ENCODE results near the gene ATP5ME. TPM values are rescaled to one million over a fixed set of nuclear protein-coding genes. Genes with fewer than 3 reads are reported as not detected.
"Not testable (repeated sequence)": the region's sequence is repeated elsewhere in the genome, so short reads cannot be mapped to it uniquely, and the experiment has no call there.

Gene ATP5ME
- total RNA-seq, 1 donor from 2014 or later = 182 TPM

DNA sequence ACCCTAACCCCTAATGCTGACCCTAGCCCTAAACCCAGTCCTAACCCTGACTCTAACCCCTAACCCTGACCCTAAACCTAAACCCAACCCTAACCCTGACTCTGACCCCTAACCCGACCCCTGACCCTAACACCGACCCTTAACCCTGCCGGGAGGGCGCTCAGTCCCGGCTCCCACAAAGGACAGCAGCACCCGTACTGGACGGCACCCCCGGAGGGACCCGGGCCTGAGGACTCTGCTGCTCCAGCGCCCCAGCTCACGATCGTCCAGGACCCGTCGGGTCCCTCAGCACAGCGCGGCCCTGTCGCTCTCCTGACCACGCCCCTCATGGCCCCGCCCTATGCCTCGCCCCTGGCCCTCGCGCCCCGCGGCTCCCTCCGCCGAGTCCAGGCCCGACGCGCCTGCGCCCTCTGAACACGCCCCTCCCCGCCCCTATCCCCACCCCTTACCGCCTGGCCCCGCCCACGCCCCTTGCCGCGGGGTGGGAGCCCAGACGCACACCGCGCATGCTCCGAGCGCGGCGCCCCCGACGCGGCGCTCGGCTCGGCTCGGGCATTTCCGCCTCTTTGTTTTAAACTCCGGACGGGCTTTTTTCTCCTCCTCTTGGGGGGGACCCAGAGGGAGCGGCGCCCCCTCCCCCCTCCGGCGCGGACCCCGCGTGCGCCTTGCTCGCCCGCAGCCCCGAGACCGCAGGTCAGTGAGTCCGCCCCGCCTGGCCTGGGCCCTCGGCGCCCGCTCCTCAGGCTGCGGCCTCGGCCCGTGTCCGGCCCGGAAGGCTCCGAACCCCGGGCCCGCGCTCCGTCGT lies 31.4 kb upstream of the ATP5ME start, which contains the start of gene PCGF3:
Gene PCGF3, plus strand, starts transcription at position 555 of the 805 bp plus-strand sequence. CDS start 27,849 bp downstream, outside the sequence.
- intact Hi-C loops (cut with micrococcal nuclease) = loop anchor here (1.0 to 5.0 kb wide), 12 partner anchors 21 to 876 kb away; partner anchors contain the start of genes ATP5ME, DGKQ, GAK and MYL5

DNA sequence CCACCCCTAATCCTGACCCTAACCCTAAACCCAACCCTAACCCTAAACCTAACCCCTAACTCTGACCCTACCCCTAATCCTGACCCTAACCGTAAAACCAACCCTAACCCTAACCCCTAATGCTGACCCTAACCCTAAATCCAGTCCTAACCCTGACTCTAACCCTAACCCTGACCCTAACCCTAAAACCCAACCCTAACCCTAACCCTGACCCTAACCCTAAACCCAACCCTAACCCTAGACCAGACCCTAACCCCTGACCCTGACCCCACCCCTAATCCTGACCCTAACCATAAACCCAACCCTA lies 30.8 kb upstream of the ATP5ME start:
- intact Hi-C loops (cut with micrococcal nuclease) = loop anchor here (1.0 to 5.0 kb wide), 12 partner anchors 21 to 876 kb away; partner anchors contain the start of genes ATP5ME, DGKQ, GAK and MYL5

DNA sequence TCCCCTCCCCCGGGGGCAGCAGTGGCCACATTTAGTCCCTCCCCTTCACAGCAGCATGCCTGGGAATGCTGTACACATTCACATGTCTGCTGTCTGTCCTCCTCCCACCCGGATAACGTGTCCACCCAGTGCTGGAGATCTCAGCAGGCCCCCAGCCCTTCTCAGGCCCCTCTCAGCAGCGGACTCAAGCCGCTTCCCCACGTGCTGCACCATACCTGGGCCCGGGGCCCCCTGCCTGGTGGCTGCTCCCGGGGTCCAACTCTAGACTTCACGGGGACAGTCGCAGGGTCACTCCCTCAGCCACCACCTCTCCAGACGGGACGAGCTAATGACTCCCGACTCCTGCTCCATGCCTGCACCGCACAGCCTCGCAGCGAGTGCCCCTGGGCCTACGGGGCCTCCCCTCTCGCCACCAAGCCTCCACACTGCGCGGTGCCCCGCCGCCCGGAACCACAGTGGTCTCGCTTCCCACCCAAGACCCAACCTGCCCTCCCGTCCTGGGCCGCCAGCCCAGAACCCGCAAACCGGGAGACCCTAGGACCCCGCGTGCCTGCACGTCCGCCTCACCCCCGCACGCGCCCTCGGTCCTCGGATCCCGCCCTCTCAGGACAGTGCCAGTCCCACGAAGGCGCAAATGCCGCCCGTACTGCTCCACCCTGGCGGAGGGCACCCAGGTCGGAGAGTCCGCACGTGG lies 30.3 kb upstream of the ATP5ME start:
- intact Hi-C loops (cut with micrococcal nuclease) = loop anchor here (2.0 kb wide), 1 partner anchor 268 kb away; the partner anchor contains the start of gene DGKQ

DNA sequence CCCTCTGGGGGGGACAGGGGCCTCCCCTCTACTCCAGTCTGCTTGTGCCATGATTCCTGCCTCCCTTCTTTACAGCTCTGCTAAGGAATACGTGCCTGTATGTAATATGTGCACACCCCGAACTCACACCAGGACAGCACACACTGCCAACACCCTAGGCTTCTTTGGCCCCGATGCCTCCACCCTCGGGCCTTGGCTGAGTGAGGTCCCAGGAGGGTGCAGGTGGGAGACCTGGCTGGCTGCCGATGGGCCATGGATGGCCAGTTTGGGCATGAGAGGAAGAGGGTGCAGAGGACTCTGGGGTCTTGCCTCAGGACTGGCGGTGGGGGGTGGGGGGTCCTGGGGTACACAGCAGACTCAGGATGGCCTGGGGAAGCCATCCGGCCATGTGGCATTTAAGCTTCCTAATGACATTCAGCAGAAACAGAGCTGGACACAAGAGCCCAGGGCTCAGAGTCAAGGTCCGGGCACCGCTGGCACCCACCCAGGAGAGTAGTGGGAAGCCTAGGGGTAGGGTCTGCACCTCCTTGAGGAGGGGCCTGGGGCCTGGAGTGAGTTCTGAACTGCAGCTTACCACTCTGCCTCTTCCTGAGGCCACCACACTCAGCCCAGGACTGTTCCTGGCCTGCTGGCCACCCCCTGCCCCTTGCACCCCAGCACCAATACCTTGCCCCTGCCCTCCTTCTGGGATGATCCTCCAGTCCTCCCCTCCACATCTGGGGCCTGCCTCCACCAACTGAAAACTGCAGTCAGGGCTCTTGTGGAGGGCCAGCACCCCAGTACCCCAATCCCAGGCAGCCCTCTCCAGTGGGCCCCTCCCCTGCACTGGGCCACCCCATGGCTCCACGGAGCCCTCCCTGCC lies 29.5 kb upstream of the ATP5ME start:
- intact Hi-C loops (cut with micrococcal nuclease) = loop anchor here (2.0 kb wide), 1 partner anchor 269 kb away; the partner anchor contains the start of gene DGKQ

DNA sequence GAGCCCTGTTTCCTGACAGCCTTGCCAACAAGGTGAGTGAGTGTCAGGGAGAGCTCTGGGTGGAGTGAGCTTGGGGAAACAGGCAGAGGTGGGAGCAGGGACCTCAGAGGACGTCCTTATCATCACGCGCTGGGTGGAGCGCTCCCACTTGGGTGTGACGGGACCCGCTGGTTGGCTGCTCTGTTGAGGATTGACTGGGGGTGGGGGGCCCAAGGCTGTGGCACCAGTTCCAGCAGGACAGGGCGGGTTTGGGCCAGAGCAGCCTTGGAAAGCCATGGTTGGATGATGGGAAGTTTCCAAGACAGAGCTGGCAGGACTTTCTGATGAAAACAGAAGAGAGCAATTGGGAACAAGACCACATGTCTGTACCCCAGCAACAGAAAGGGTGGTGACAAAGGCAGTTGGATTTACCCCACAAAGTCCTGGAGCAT lies 28.6 kb upstream of the ATP5ME start:
- intact Hi-C loops (cut with micrococcal nuclease) = no loop called here

DNA sequence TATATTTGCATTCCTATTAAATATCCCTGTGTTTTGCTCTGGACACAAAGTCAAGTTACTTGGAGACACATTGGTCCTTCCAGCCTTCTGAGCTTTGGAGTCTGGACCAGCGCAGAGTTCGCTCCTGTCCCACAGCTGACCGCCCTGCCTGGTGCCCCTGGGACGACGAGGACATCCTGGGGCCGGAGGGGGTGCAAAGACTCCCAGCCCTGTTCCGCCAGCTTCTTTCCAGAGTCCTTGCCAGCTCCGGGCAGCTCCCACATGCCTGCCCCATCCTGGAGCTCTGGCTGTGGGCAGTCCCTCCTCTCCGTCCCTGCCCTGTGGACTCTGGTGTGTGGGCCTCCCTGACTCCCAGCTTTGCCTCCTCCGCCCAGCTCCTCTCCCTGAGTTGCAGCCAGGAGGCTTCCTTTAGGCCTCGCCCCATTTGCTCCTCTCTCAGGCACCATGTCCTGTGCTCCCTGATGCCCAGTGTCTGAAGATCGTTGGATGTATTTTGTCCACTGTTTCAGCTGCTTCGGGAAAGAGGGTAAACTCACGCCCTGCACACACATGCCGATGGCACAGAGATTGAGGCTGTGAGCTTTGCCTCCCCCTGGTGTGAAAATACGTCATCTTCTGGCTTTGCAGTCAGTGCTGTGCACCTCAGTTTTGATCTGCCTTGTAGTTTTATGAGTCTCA lies 26.6 kb upstream of the ATP5ME start:
- intact Hi-C loops (cut with micrococcal nuclease) = no loop called here

DNA sequence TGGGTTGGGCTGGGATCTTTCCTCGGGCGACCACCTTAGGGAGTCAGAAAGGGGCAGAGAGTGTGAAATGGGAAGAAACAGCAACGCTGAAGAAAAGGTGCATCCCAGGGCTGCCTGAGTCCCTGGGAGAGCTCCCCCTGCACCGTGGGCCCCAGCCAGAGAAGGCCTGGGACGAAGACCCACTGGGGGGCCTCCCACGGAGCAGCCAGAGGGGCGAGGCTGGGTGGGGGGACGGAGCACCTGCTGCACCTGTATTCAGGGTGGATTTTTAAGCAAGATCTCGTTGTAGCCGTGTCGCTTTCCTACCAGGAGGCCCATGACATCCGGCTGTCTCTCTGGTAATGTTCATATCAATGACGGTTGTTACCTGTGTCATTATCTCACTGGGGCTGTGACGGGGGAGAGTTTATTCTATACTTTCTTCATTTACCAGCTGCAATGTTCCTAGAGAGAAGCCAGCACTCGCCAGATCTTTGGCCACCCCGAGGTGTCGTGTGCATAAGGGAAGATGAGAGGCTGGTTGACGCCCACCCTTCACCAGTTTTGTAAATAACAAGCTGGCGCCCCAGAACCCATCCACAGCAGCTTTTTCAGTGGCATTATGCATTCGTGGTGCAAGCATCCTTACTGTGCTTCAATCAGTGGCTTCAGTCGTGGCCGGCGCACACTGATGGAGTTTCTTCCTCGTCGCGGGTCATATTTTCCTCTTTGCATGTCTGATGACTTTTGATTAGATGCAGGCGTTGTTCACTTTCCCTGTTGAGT lies 25.9 kb upstream of the ATP5ME start:
- intact Hi-C loops (cut with micrococcal nuclease) = no loop called here

DNA sequence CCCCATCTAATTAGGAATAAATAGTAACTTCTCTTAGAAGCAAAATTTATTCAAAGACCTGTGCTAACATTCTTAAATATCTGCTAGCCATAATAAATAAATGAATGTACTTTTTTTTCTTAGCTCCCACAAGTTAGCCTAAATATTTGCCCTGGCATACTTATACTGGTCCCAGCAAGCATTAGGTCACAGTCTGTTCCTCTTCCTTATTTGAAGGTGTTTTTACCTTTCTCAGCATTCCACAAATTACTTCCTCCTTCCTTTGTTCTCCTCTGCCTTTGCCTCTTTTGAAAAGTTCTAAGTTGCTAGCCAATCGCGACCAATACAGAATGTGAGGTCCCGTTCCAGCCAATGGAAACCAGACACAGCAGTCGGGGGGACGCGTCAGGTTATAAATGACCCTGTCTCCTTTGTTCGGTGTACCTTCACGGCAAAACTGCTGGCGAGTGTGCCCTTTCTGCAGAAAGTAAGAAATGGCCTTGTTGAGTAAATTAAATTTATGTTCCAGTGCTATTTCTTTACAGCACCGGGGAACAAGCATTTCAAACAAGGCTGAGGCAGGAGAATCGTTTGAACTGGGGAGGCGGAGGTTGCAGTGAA lies 20.4 kb upstream of the ATP5ME start:
- intact Hi-C loops (cut with micrococcal nuclease) = not testable (repeated sequence)

DNA sequence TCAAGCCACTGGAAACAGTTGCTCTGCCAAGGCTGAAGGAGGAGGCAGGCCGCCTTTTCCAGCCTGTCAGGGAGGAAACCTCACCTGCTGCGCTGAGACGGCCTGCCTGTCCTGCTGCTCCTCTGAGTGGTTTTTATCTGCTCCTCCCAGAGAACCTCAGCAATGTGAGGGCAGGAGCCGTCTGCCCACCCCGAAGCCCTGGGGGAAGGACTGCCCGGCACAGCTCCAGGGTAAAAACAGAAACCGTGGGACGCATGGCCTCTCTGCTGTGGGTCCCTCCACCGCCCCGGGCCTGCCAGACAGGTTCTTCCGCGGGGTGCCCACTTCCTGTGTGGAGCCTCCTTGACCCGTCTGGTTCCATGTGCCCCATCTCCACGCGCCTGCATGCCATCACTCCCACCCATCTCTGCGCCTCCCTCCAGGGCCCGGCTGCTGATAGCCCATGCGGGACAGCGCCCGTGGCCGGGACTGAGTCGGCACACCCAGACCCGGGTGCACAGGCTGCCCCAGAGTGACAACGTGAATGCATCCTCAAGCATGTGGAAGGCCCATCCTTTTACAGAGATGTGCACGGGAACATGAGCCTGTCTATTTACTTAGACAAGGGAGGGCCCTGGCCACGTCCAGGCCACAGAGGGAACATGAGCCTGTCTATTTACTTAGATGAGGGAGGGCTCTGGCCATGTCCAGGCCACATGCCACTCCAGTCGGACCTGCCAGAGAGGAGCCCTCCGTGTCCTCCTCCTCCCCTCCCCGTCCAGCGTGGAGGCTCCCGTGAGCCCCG lies 18.9 kb upstream of the ATP5ME start:
- intact Hi-C loops (cut with micrococcal nuclease) = no loop called here

DNA sequence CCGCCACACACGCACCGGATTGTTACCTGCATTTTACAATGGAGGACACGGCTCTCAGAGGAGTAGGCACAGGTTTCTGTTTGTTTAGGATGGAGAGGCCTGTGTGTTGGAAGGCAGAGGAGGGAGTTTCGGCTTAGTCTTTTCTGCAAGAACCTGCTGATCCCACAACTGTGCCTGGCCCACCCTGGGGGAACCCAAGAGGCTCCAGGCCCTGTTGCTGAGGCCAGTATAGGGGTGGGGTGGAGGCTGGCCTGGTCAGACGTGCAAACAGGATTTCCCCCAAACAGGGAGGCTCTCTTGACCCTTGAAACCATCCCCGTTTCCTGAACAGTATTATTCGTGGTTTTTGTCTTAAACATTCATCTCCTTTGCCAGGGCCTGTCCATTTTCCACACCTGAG lies 15.6 kb upstream of the ATP5ME start:
- intact Hi-C loops (cut with micrococcal nuclease) = no loop called here

DNA sequence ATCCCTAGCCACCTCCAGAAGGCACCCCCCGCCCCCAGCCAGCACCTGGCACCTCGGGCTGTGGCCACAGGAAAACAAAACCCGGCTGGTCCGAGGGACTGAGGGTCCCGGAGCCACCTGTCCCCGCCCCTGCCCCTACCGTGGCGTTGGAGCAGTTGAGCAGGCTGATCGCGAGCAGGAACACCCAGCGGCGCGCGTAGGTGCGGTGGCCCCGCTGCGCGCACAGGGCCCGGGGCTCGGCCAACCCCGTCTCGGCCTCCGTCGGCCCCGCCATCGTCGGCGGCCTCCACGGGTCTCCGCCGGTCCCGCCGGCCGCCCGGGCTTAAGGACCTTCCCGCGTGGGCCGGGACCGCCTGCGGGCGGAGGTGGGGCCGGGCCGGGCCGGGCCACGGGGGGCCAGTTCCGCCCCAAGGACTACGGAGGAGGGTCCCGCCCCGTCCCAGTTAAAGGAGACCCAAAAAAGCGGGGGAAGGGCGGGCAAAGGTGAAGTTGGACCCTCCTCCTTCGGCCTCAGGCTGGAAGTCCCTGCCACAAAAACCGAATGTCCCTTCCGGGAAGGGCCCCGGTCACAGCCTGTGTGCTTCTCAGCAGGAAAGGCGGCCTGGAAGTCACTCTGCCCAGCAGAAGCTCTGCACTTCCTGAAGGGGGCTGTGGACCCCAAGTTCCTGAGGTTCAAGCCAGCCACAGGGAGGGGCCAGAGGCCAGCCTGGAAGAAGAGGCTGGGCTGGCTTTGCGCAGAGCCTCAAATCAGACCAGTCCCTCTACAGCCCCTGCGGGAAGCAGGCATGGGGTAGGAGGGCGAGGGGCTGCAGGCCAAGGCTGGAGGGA lies 15.0 kb upstream of the ATP5ME start, which contains the start of gene SLC49A3:
Gene SLC49A3, minus strand, starts transcription at position 298 of the 828 bp plus-strand sequence. Its CDS starts 24 bp downstream, at position 274.
- intact Hi-C loops (cut with micrococcal nuclease) = no loop called here

DNA sequence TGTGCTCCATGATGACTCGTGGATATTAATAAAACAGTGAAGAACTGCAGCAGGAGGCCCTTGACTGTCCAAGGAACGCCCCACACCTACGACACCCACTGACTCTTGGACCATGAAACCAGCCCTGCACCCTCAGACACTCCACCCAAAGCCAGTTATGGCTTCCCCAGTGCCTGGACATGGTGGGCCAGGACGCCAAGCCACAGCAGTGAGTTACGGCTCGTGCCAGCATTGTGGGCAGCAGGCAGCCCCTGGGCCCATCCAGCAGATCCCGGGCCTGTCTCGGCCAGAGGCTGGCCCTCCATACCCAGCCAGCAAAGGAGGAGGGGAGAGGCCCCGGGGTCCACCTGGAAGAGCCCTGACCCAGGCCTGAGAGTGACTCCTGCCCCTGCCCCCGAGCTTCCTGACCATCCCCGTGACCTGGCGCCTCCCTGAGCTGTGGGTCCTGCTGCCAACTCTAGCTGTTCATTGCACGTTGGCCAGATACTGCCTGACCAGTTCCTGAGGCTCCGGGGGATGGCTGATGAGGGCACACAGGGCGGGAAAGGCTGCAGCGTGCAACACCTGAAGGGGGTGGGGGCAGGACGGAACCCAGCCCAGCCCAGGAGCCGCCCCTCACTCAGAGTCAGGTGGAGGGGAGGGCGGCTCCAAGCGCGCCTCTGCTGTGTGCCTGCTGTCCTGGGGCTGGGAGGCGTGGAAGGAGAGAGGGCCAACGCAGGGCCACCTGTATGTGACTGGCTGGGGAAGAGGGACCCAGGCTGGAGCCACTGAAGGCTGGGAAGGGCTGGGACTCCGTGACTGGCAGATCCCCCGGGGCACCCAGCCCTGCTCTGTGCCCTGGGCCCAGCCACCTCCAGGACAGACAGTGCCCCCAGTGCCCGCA lies 14.1 kb upstream of the ATP5ME start:
- intact Hi-C loops (cut with micrococcal nuclease) = no loop called here

DNA sequence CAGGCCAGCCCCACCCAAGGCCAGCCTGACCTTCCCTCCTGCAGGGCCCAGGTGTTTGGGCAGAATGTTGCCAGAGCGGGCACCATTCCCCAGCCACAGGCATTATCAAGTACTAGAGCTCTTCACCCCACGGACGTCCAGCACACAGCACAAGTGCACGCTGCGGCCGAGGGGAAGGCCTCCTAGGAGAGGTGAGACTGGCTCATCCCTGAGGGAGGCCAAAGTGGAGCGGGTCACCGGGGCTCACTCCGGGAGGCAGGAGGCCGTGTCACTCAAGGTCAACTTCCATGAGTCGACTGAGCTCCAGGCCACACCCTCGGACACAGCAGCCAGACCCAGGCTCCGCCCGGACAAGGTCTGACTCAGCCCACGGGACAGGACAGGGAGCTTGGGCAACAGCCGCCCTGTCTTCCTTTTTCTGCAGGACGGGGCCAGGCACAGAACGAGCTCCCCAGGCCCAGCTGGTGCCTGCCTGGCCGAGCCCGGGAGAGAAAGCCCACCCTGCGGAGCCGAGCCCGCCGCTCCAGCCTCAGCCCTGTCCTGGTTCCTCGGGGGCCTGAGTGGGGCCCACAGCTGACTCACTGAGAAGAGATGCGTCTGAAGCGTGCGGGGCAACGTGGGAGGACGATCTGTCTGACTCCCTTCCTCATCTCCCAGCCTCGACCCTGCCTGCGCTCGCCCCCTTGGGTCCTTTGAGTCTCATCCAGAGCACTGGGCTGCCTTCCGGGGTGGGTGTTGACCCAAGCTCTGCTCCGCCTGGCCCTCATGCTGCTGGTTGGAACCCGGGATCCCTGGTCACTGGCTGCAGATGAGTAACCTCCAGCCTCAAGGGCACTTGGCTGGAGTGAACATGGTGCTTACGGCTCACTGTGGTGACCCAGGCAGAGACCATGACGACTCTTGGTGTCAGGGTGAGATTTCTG lies 13.2 kb upstream of the ATP5ME start:
- intact Hi-C loops (cut with micrococcal nuclease) = no loop called here

DNA sequence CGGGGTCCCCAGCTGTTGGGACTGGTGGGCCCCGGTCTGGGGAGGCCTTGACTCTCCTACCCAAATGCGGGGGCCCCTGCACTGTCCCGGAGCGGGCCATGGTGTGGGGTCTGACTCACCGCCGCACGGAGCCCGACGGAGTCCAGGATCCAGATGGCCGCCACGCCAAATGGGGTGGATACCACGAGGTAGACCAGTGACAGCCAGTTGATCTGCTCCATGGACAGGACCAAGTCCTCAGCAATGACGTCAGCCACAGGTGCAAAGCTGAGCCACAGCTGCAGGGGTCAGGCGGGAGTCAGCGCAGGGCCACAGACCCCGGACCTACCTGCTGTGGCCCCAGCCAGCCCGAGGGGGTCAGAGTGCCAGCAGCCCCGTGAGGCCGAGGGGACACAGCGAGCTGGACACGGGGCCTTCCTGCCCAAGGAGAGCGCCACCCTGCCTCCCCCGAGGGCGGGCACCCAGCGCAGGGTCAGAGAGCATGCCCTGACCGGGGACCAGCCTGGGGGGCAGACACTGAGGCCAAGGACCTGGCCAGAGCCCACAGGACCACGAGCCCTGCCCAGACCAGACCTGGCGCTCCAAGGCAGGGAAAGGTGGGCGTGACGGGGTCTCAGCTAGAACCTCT lies 12.5 kb upstream of the ATP5ME start:
- intact Hi-C loops (cut with micrococcal nuclease) = no loop called here

DNA sequence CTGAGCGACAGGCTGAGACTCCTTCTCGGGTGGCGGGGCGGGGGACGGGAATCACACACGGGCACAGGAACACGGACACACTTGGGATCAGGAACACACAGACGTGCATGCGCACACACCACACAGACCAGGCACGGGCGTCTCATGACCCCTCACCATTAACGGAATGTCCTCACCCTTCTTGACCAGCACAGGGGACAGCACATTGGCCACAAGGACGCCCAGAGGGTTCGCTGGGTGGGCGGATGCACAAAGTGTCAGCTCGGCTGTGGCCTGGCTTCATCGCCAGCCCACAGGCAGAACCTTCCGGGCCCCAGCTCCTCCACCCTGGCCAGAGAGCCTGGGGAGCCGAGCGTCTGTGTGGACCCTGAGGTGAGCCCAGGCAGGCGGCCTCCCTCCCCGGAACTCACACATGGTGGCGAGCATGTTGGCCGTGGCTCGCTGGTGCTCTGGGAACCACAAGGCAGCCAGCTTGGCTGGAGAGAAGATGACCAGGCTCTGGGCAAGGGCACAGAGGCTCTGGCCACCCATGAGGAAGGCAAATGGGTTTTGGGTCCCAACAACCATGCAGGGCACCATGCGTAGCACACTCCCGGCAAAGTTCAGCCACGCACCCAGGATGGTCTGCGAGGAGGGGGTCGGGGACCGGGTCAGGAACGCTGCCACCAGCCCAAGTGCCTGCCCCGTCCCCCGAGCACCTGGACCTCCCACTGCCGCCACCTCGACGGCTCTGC lies 11.8 kb upstream of the ATP5ME start:
- intact Hi-C loops (cut with micrococcal nuclease) = no loop called here

Data from T-helper 1 cell treated with Interleukin-12 subunit alpha and Interleukin-12 subunit beta and Interleukin-4 antibody, amounts not matched to agents 30 ng/mL and 1 ng/mL, for 36 hours (primary cell).